ENCODE data around the gene MAPK8IP3.

MAPK8IP3 gene

GRCh38 chr16:1740781-1741490 lies 34.9 kb downstream of the MAPK8IP3 start:
- peaks cover 45% of the 10 kb centered on the region for H3K36me3 ChIP-seq (ENCODE audit: insufficient read depth, low read length)
- peaks cover 15% of the 10 kb centered on the region for H4K20me1 ChIP-seq (ENCODE audit: insufficient read depth, low read length)
- H3K79me2 ChIP-seq (ENCODE audit: insufficient read depth, low read length), result peaks cover 5% of the 10 kb centered on the region; the same call in 1 of the 2 replicates
- no peak overlapping the region for H3K9ac ChIP-seq (ENCODE audit: low read depth, low read length)
- no peaks in the 10 kb centered on the region for H3K27me3 ChIP-seq (ENCODE audit: insufficient read depth, low read length, poor library complexity)
- H3K4me3 ChIP-seq (ENCODE audit: low read depth in 1 of 2, low read length in 2 of 2), result no peak overlapping the region
- no peak overlapping the region for H3K27ac ChIP-seq (ENCODE audit: low read length)
- no peak overlapping the region for H2AFZ ChIP-seq (ENCODE audit: low read depth, low read length)
- ATAC-seq (ENCODE audit: insufficient read depth, low read depth) (no peak), DNase-seq (no peak)
- TF ChIP-seq, protein P1, sequence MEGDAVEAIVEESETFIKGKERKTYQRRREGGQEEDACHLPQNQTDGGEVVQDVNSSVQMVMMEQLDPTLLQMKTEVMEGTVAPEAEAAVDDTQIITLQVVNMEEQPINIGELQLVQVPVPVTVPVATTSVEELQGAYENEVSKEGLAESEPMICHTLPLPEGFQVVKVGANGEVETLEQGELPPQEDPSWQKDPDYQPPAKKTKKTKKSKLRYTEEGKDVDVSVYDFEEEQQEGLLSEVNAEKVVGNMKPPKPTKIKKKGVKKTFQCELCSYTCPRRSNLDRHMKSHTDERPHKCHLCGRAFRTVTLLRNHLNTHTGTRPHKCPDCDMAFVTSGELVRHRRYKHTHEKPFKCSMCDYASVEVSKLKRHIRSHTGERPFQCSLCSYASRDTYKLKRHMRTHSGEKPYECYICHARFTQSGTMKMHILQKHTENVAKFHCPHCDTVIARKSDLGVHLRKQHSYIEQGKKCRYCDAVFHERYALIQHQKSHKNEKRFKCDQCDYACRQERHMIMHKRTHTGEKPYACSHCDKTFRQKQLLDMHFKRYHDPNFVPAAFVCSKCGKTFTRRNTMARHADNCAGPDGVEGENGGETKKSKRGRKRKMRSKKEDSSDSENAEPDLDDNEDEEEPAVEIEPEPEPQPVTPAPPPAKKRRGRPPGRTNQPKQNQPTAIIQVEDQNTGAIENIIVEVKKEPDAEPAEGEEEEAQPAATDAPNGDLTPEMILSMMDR (IDR thresholded peaks at IDR 0.05; ENCODE audit: borderline replicate concordance, extremely low read depth, low read length, poor library complexity, severe bottlenecking), result no peak
- TF ChIP-seq EZH2 (IDR thresholded peaks at IDR 0.05; ENCODE audit: borderline replicate concordance, low read depth, low read length, severe bottlenecking), result no peak
- H3K4me2 ChIP-seq (ENCODE audit: insufficient read depth, low read length), result no peak overlapping the region
- H3K9me3 ChIP-seq (ENCODE audit: insufficient read depth, low read length, severe bottlenecking), result peaks cover 38% of the 10 kb centered on the region
- H3K4me1 ChIP-seq (ENCODE audit: insufficient read depth, low read length), result no peaks in the 10 kb centered on the region

GRCh38 chr16:1741553-1742165 lies 35.7 kb downstream of the MAPK8IP3 start:
- peaks cover 31% of the 10 kb centered on the region for H3K9me3 ChIP-seq (ENCODE audit: insufficient read depth, low read length, severe bottlenecking)
- no peaks in the 10 kb centered on the region for H3K4me1 ChIP-seq (ENCODE audit: insufficient read depth, low read length)
- no peak overlapping the region for H3K27ac ChIP-seq (ENCODE audit: low read length)
- ATAC-seq (ENCODE audit: insufficient read depth, low read depth) (no peak), DNase-seq (no peak)
- TF ChIP-seq, protein P1 (IDR thresholded peaks at IDR 0.05; ENCODE audit: borderline replicate concordance, extremely low read depth, low read length, poor library complexity, severe bottlenecking), result no peak
- no peak for TF ChIP-seq EZH2 (IDR thresholded peaks at IDR 0.05; ENCODE audit: borderline replicate concordance, low read depth, low read length, severe bottlenecking)
- peaks cover 15% of the 10 kb centered on the region for H4K20me1 ChIP-seq (ENCODE audit: insufficient read depth, low read length)
- peaks cover 5% of the 10 kb centered on the region; the same call in 1 of the 2 replicates for H3K79me2 ChIP-seq (ENCODE audit: insufficient read depth, low read length)
- H2AFZ ChIP-seq (ENCODE audit: low read depth, low read length), result no peak overlapping the region
- peaks cover 52% of the 10 kb centered on the region for H3K36me3 ChIP-seq (ENCODE audit: insufficient read depth, low read length)
- no peak overlapping the region for H3K4me3 ChIP-seq (ENCODE audit: low read depth in 1 of 2, low read length in 2 of 2)
- H3K27me3 ChIP-seq (ENCODE audit: insufficient read depth, low read length, poor library complexity), result no peaks in the 10 kb centered on the region
- no peak overlapping the region for H3K9ac ChIP-seq (ENCODE audit: low read depth, low read length)
- H3K4me2 ChIP-seq (ENCODE audit: insufficient read depth, low read length), result no peak overlapping the region

- DNase-seq (no peak), ATAC-seq (ENCODE audit: insufficient read depth, low read depth) (no peak)
- peaks cover 72% of the 10 kb centered on the region for H3K36me3 ChIP-seq (ENCODE audit: insufficient read depth, low read length)
- H3K4me3 ChIP-seq (ENCODE audit: low read depth in 1 of 2, low read length in 2 of 2), result no peak overlapping the region
- no peak overlapping the region for H3K4me2 ChIP-seq (ENCODE audit: insufficient read depth, low read length)
- peaks cover 11% of the 10 kb centered on the region for H3K9me3 ChIP-seq (ENCODE audit: insufficient read depth, low read length, severe bottlenecking)
- H2AFZ ChIP-seq (ENCODE audit: low read depth, low read length), result no peak overlapping the region
- peaks cover 15% of the 10 kb centered on the region for H4K20me1 ChIP-seq (ENCODE audit: insufficient read depth, low read length)
- H3K4me1 ChIP-seq (ENCODE audit: insufficient read depth, low read length), result no peaks in the 10 kb centered on the region
- no peak overlapping the region for H3K9ac ChIP-seq (ENCODE audit: low read depth, low read length)
- H3K27ac ChIP-seq (ENCODE audit: low read length), result no peak overlapping the region
- TF ChIP-seq EZH2 (IDR thresholded peaks at IDR 0.05; ENCODE audit: borderline replicate concordance, low read depth, low read length, severe bottlenecking), result no peak
- TF ChIP-seq, protein P1 (IDR thresholded peaks at IDR 0.05; ENCODE audit: borderline replicate concordance, extremely low read depth, low read length, poor library complexity, severe bottlenecking), result no peak
- peaks cover 5% of the 10 kb centered on the region; the same call in 1 of the 2 replicates for H3K79me2 ChIP-seq (ENCODE audit: insufficient read depth, low read length)
- H3K27me3 ChIP-seq (ENCODE audit: insufficient read depth, low read length, poor library complexity), result no peaks in the 10 kb centered on the region
Measured at GRCh38 chr16:1743376-1744337, 37.7 kb downstream of the MAPK8IP3 start.

All from DND-41 (cell line).